Stimulated activated CD4-positive, alpha-beta T cell treated with anti-CD3 and anti-CD28 coated beads, Interleukin-15, amount 100 ng/mL, for 1 hour (primary cell): ENCODE measurements around the gene RERE.

Experiments
- DNase-seq, 2 donors: peaks; one replicate each; pipeline ENCODE4 v3.0.0-alpha.2; 2020; ENCODE audit warnings: low read depth in 1 of 2, low spot score in 1 of 2

RERE gene

GRCh38 chr1:8317647-8318381 lies 499.6 kb downstream of the RERE start, which contains the start of gene SLC45A1:
TSS of gene SLC45A1 (plus strand) at chr1:8318114. CDS start at chr1:8324330, 6,216 bp downstream.
- peak; percentile 57 to 74 for DNase-seq

GRCh38 chr1:8315573-8316475 lies 501.6 kb downstream of the RERE start:
- no peak for DNase-seq

- peak in 1 of 2 donors; percentile 13 for DNase-seq
These were observed 502.8 kb downstream of the RERE start for GRCh38 chr1:8314346-8315280.

GRCh38 chr1:8313231-8313630 lies 504.2 kb downstream of the RERE start:
- no peak for DNase-seq

GRCh38 chr1:8312235-8313218 lies 504.9 kb downstream of the RERE start:
- DNase-seq = no peak

GRCh38 chr1:8311068-8311718 lies 506.2 kb downstream of the RERE start:
- DNase-seq = no peak

- DNase-seq = no peak
These were observed 509.8 kb downstream of the RERE start for GRCh38 chr1:8307628-8308027.

GRCh38 chr1:8303876-8304275 lies 513.6 kb downstream of the RERE start:
- DNase-seq = no peak

GRCh38 chr1:8303141-8303540 lies 514.3 kb downstream of the RERE start:
- no peak for DNase-seq
